Transverse colon (tissue), 4 donors: ENCODE results near the gene HPN. TPM values are rescaled to one million over a fixed set of nuclear protein-coding genes. Genes with fewer than 3 reads are reported as not detected.

ENCODE experiments used
- DNase-seq: peaks from one replicate; pipeline ENCODE4 v3.0.0-alpha.2; 2019
- H3K27ac ChIP-seq, 4 donors: fragments of 200-600 bp; sonication (generic); 2 replicates each; pipeline ENCODE4 v1.5.1; 2016 to 2018; ENCODE audit warnings: inconsistent platforms in 4 of 4
- H3K27me3 ChIP-seq: fragments of 200-600 bp; sonication (generic); 2 replicates; pipeline ENCODE4 v1.5.1; 2017; ENCODE audit warnings: inconsistent platforms
- H3K36me3 ChIP-seq, 4 donors: fragments of 200-600 bp; sonication (generic); 2 replicates each; pipeline ENCODE4 v1.5.1; 2017 to 2019; ENCODE audit warnings: inconsistent platforms in 4 of 4
- H3K4me1 ChIP-seq, 4 donors: fragments of 200-600 bp; sonication (generic); 2 replicates each; pipeline ENCODE4 v1.5.1; 2017 to 2020; ENCODE audit warnings: inconsistent platforms in 4 of 4
- H3K4me3 ChIP-seq, 4 donors: fragments of 200-600 bp; sonication (generic); 1 replicate in 1 of 4; 2 replicates in 3 of 4; pipeline versions ENCODE4 v1.5.1 to v1.6.1; 2017 to 2019; ENCODE audit warnings: inconsistent platforms in 4 of 4
- H3K9me3 ChIP-seq, 2 donors: fragments of 200-600 bp; sonication (generic); 2 replicates each; pipeline ENCODE4 v1.5.1; 2017 to 2019; ENCODE audit warnings: inconsistent platforms in 2 of 2
- CTCF ChIP-seq, 5 experiments: fragments of 200-600 bp in 3 of 5; fragments of 450-650 bp in 2 of 5; sonication (generic) in 3 of 5; IDR thresholded peaks; 1 replicate in 2 of 5; 2 replicates in 3 of 5; pipeline ENCODE4 v1.5.1; 2016 to 2017; ENCODE audit warnings: antibody characterized with exemption in 5 of 5, inconsistent platforms in 3 of 5, mild to moderate bottlenecking in 2 of 5, moderate library complexity in 1 of 5
- EP300 ChIP-seq: sonication (generic); formaldehyde crosslinking; IDR thresholded peaks from one replicate; pipeline ENCODE4 v1.6.1; 2017; ENCODE audit warnings: antibody characterized with exemption, low read depth
- POLR2A ChIP-seq: fragments of 450-650 bp; IDR thresholded peaks from one replicate; pipeline ENCODE4 v1.6.1; 2016; ENCODE audit warnings: antibody characterized with exemption, mild to moderate bottlenecking, moderate library complexity
- POLR2AphosphoS5 ChIP-seq, 3 donors: sonication (generic); formaldehyde crosslinking; IDR thresholded peaks; one replicate each; pipeline ENCODE4 v1.6.1; 2016; ENCODE audit warnings: antibody characterized with exemption in 3 of 3
- WGBS, 2 donors: methylation state at CpG; one replicate each; pipeline ENCODE4 v1.1.5; 2018; ENCODE audit warnings: low coverage in 1 of 2; 5-methylcytosine and 5-hydroxymethylcytosine counted together
- in situ Hi-C, 4 donors: fragments of 200-750 bp; cut with MboI; loops; one replicate each; pipeline versions ENCODE4 v1.15.0 to v1.15.1; 2017; ENCODE audit warnings: low sequenced_read_pairs in 3 of 4, low pct_ligation_motif_present in 1 of 4, low pct_unique_long_range_greater_than_20kb in 1 of 4
- intact Hi-C: fragments of 100-400 bp; cut with DNase I; formaldehyde crosslinking; loops from one replicate; pipeline ENCODE4 v1.15.1; 2023; ENCODE audit warnings: low total_unique reads
- total RNA-seq, 4 donors: library from RNA; depleted of rRNA; stranded (reverse); fragments of >200 nt; gene quantifications; one replicate each; pipeline ENCODE4 v1.1.0, GENCODE V29; 2016

The HPN gene
- total RNA-seq, 4 donors from 2014 or later, result 0.32 to 0.68 TPM; not detected in 2

GRCh38 chr19:35069696-35070095, 28.2 kb downstream of the HPN start:
- no peak for DNase-seq
- 60 to 63% methylated on average over 1 of the region's 1 CpG for WGBS, 2 donors
- H3K4me1 ChIP-seq, result peaks cover 0 to 7% (median 0%) of the 10 kb centered on the region in 4 donors
- in situ Hi-C loops, result no loop called here
- H3K36me3 ChIP-seq, result no peaks in the 10 kb centered on the region
- peaks cover 7 to 8% of the 10 kb centered on the region in 2 donors for H3K9me3 ChIP-seq
- intact Hi-C loops, result no loop called here
- no peak overlapping the region for H3K27ac ChIP-seq
- TF ChIP-seq POLR2AphosphoS5 (IDR thresholded peaks at IDR 0.05), result no peak
- TF ChIP-seq CTCF (IDR thresholded peaks at IDR 0.05), result no peak
- no peak for TF ChIP-seq EP300
- TF ChIP-seq POLR2A, result no peak
- H3K4me3 ChIP-seq, result no peak overlapping the region
- peaks cover 5% of the 10 kb centered on the region for H3K27me3 ChIP-seq

- Histone ChIP-seq H3K27ac (no peak overlapping the region), H3K4me1 (peaks cover 0 to 7% (median 0%) of the 10 kb centered on the region in 4 donors), H3K4me3 (no peak overlapping the region), H3K36me3 (no peaks in the 10 kb centered on the region), H3K27me3 (peaks cover 5% of the 10 kb centered on the region), H3K9me3 (peaks cover 7 to 8% of the 10 kb centered on the region in 2 donors)
- 89% methylated on average over 3 of the region's 3 CpGs; no CpG with 5 or more reads in 1 of the 2 donors for WGBS, 2 donors
- DNase-seq, result no peak
- in situ Hi-C loops, result no loop called here
- TF ChIP-seq POLR2AphosphoS5 (IDR thresholded peaks at IDR 0.05), result no peak
- no peak for TF ChIP-seq POLR2A
- no peak for TF ChIP-seq EP300
- no peak for TF ChIP-seq CTCF (IDR thresholded peaks at IDR 0.05)
- intact Hi-C loops, result no loop called here
Measured at GRCh38 chr19:35070471-35070870, 28.9 kb downstream of the HPN start.

- Histone ChIP-seq H3K9me3 (peaks cover 7 to 8% of the 10 kb centered on the region in 2 donors), H3K27me3 (peaks cover 5% of the 10 kb centered on the region), H3K4me1 (no peaks in the 10 kb centered on the region), H3K36me3 (no peaks in the 10 kb centered on the region), H3K27ac (no peak overlapping the region), H3K4me3 (no peak overlapping the region)
- no peak for DNase-seq
- in situ Hi-C loops (no loop called here), intact Hi-C loops (no loop called here)
- TF ChIP-seq CTCF (IDR thresholded peaks at IDR 0.05) (no peak), POLR2A (no peak), EP300 (no peak), POLR2AphosphoS5 (IDR thresholded peaks at IDR 0.05) (no peak)
- 81% methylated on average over 10 of the region's 10 CpGs; no CpG with 5 or more reads in 1 of the 2 donors for WGBS, 2 donors
Measured at GRCh38 chr19:35073516-35073915, 32.0 kb downstream of the HPN start.

- WGBS, 2 donors, result 84% methylated on average over 8 of the region's 8 CpGs; no CpG with 5 or more reads in 1 of the 2 donors
- in situ Hi-C loops, result no loop called here
- H3K27me3 ChIP-seq, result peaks cover under 1% of the 10 kb centered on the region
- peaks cover 7 to 8% of the 10 kb centered on the region in 2 donors for H3K9me3 ChIP-seq
- no peak for TF ChIP-seq POLR2A
- no peak for TF ChIP-seq POLR2AphosphoS5 (IDR thresholded peaks at IDR 0.05)
- no peak for TF ChIP-seq CTCF (IDR thresholded peaks at IDR 0.05)
- no peak for TF ChIP-seq EP300
- intact Hi-C loops, result no loop called here
- no peak for DNase-seq
- H3K4me3 ChIP-seq, result no peak overlapping the region
- H3K4me1 ChIP-seq, result no peaks in the 10 kb centered on the region
- no peaks in the 10 kb centered on the region for H3K36me3 ChIP-seq
- no peak overlapping the region for H3K27ac ChIP-seq
Measured at GRCh38 chr19:35073941-35074340, 32.4 kb downstream of the HPN start.
